Testis (tissue), 2 donors: ENCODE data around the gene FHL3.

ENCODE experiments used
- POLR2A ChIP-seq: fragments of 450-650 bp; IDR thresholded peaks from one replicate; pipeline ENCODE4 v1.6.1; 2017; ENCODE audit warnings: antibody characterized with exemption, mild to moderate bottlenecking, moderate library complexity
- TF ChIP-seq, protein P1 (sequence below), 3 experiments: fragments of 450-650 bp in 2 of 3; fragments of 200-600 bp in 1 of 3; sonication (generic) in 1 of 3; IDR thresholded peaks; one replicate each; pipeline ENCODE4 v1.5.1; 2016 to 2019; ENCODE audit warnings: antibody characterized with exemption in 3 of 3, mild to moderate bottlenecking in 2 of 3, moderate library complexity in 1 of 3

- TF ChIP-seq, protein P1, sequence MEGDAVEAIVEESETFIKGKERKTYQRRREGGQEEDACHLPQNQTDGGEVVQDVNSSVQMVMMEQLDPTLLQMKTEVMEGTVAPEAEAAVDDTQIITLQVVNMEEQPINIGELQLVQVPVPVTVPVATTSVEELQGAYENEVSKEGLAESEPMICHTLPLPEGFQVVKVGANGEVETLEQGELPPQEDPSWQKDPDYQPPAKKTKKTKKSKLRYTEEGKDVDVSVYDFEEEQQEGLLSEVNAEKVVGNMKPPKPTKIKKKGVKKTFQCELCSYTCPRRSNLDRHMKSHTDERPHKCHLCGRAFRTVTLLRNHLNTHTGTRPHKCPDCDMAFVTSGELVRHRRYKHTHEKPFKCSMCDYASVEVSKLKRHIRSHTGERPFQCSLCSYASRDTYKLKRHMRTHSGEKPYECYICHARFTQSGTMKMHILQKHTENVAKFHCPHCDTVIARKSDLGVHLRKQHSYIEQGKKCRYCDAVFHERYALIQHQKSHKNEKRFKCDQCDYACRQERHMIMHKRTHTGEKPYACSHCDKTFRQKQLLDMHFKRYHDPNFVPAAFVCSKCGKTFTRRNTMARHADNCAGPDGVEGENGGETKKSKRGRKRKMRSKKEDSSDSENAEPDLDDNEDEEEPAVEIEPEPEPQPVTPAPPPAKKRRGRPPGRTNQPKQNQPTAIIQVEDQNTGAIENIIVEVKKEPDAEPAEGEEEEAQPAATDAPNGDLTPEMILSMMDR (IDR thresholded peaks at IDR 0.05): no peak
- no peak for TF ChIP-seq POLR2A
Measured at GRCh38 chr1:38039331-38040088, 34.2 kb upstream of the FHL3 start.
